Measurements from ENCODE around the gene UBALD1. TPM values are rescaled to one million over a fixed set of nuclear protein-coding genes. Genes with fewer than 3 reads are reported as not detected.
A peak's percentile ranks its signal among the peaks of the same experiment; 100 is the strongest.

Gene UBALD1
- total RNA-seq (2013) = 9.8 TPM
- polyA plus RNA-seq (10 to 100 TPM in 1 of 3 donors, 1 to 10 TPM in 2; 2.2 to 19.2 (median 2.8) TPM), polyA minus RNA-seq (19.2 and 31.3 TPM in 2 replicates), total RNA-seq (4.2 to 14.8 (median 7.7) reads per million in 11 experiments)

GRCh38 chr16:4614571-4615383 is at the start of gene UBALD1:
TSS of gene UBALD1 (minus strand) at chr16:4614888. CDS start at chr16:4614797, 91 bp downstream.
- H3K4me3 ChIP-seq (replicated peaks in 1 of 3; ENCODE audit: low read depth in 2 of 3, low read length in 3 of 3) = peak within 1 kb of the TSS; percentile 61 to 76 (median 64)
- WGBS (ENCODE audit: insufficient coverage) = 10% methylated on average over 100 of the region's 100 CpGs
- intact Hi-C loops (cut with micrococcal nuclease) = loop anchor here in 1 of 2 donors (2.0 to 10.0 kb wide), 4 partner anchors 38 to 197 kb away; partner anchors contain the start of genes CDIP1 and CORO7
- no peaks in the 10 kb centered on the region for H3K9me3 ChIP-seq (replicated peaks in 1 of 2; ENCODE audit: control insufficient read depth in 1 of 2, insufficient read depth in 1 of 2, low read length in 2 of 2)
- peaks cover 0 to 1% of the 10 kb centered on the region in 2 donors for H3K36me3 ChIP-seq (replicated peaks in 1 of 2; ENCODE audit: control insufficient read depth in 1 of 2, insufficient read depth in 2 of 2, low read length in 2 of 2)
- H2AFZ ChIP-seq (ENCODE audit: insufficient read depth, low read depth, low read length, poor library complexity, severe bottlenecking) = peak within 1 kb of the TSS; percentile 87
- H3K27me3 Mint-ChIP-seq (ENCODE audit: low read depth in 3 of 3) = peaks cover 0 to 2% (median 0%) of the 10 kb centered on the region in 3 donors
- TF ChIP-seq, protein P1, sequence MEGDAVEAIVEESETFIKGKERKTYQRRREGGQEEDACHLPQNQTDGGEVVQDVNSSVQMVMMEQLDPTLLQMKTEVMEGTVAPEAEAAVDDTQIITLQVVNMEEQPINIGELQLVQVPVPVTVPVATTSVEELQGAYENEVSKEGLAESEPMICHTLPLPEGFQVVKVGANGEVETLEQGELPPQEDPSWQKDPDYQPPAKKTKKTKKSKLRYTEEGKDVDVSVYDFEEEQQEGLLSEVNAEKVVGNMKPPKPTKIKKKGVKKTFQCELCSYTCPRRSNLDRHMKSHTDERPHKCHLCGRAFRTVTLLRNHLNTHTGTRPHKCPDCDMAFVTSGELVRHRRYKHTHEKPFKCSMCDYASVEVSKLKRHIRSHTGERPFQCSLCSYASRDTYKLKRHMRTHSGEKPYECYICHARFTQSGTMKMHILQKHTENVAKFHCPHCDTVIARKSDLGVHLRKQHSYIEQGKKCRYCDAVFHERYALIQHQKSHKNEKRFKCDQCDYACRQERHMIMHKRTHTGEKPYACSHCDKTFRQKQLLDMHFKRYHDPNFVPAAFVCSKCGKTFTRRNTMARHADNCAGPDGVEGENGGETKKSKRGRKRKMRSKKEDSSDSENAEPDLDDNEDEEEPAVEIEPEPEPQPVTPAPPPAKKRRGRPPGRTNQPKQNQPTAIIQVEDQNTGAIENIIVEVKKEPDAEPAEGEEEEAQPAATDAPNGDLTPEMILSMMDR (IDR thresholded peaks at IDR 0.05) = no peak
- H3K9me3 Mint-ChIP-seq = peaks cover 0 to 1% (median 0%) of the 10 kb centered on the region in 7 donors
- peaks cover 47 to 53% of the 10 kb centered on the region in 2 donors for H3K4me1 ChIP-seq (ENCODE audit: control insufficient read depth in 1 of 2, insufficient read depth in 2 of 2, low read length in 2 of 2)
- H3K4me1 Mint-ChIP-seq = peaks cover 47% of the 10 kb centered on the region
- H3K4me2 ChIP-seq (replicated peaks; ENCODE audit: extremely low read depth, low read length, poor library complexity, severe bottlenecking) = peak within 1 kb of the TSS; percentile 96
- peak within 1 kb of the TSS; percentile 83 to 86 for H3K4me3 Mint-ChIP-seq
- H3K36me3 Mint-ChIP-seq = peaks cover 0 to 2% of the 10 kb centered on the region in 2 donors
- peak within 1 kb of the TSS; percentile 63 to 96 (median 90) for H3K27ac Mint-ChIP-seq
- DNase-seq = peak; percentile 84 to 89 (median 87)
- H3K79me2 ChIP-seq (ENCODE audit: insufficient read depth, low read length) = peaks cover 45% of the 10 kb centered on the region
- H3K27me3 ChIP-seq (ENCODE audit: control insufficient read depth in 2 of 2, insufficient read depth in 2 of 2, low read length in 2 of 2) = no peaks in the 10 kb centered on the region
- H3K9ac ChIP-seq (ENCODE audit: insufficient read depth, low read length, poor library complexity, severe bottlenecking) = peak within 1 kb of the TSS; percentile 85
- H4K20me1 ChIP-seq (ENCODE audit: insufficient read depth, low read length) = peaks cover 44% of the 10 kb centered on the region
- H3K27ac ChIP-seq (ENCODE audit: low read depth in 1 of 2, low read length in 2 of 2) = peak within 1 kb of the TSS; percentile 78 to 89

DNA sequence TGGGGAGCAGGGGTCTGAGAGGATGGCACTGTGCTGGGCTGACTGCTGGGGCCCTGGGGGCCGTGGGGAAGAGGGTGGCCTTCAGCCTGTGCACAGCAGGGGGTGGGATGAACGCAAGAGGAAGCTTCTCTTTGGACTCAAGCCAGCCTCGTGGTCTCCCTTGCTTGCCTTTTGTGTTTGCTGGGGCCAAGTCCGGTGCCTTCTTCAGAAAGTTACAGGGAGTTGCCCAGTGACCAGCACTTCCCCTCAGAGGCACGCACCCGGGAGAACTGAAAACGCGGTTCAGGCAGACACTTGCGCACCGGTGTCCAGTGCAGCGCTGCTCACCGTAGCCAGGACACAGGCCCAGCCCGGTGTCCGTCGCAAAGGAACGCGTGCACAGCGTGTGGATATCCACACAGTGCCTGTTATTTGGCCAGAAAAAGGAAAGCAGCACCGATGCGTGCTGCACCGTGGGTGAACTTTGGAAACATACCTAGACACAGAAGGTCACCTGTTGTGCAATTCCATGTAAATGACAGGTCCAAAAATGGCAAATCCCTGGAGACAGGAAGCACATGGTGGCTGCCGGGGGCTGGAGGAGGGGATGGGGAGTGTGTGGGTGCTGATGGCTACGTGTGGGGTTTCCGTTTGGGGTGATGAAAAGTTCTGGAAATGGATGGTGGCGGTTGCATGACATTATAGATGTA is 49.2 kb upstream of the UBALD1 start:
- Histone ChIP-seq H3K4me2 (replicated peaks; ENCODE audit: extremely low read depth, low read length, poor library complexity, severe bottlenecking) (peak overlapping the region; percentile 58), H3K4me1 (ENCODE audit: control insufficient read depth in 1 of 2, insufficient read depth in 2 of 2, low read length in 2 of 2) (peaks cover 43 to 55% of the 10 kb centered on the region in 2 donors), H3K27ac (ENCODE audit: low read depth in 1 of 2, low read length in 2 of 2) (peak overlapping the region; percentile 88 to 93), H2AFZ (ENCODE audit: insufficient read depth, low read depth, low read length, poor library complexity, severe bottlenecking) (peak overlapping the region; percentile 49), H4K20me1 (ENCODE audit: insufficient read depth, low read length) (peaks cover 27% of the 10 kb centered on the region), H3K9ac (ENCODE audit: insufficient read depth, low read length, poor library complexity, severe bottlenecking) (peak overlapping the region; percentile 64), H3K27me3 (ENCODE audit: control insufficient read depth in 2 of 2, insufficient read depth in 2 of 2, low read length in 2 of 2) (no peaks in the 10 kb centered on the region), H3K9me3 (replicated peaks in 1 of 2; ENCODE audit: control insufficient read depth in 1 of 2, insufficient read depth in 1 of 2, low read length in 2 of 2) (no peaks in the 10 kb centered on the region), H3K36me3 (replicated peaks in 1 of 2; ENCODE audit: control insufficient read depth in 1 of 2, insufficient read depth in 2 of 2, low read length in 2 of 2) (peaks cover 43 to 47% of the 10 kb centered on the region in 2 donors), H3K79me2 (ENCODE audit: insufficient read depth, low read length) (peaks cover 34% of the 10 kb centered on the region), H3K4me3 (replicated peaks in 1 of 3; ENCODE audit: low read depth in 2 of 3, low read length in 3 of 3) (peak overlapping the region in 1 of 3 experiments; percentile 48)
- intact Hi-C loops (cut with micrococcal nuclease) = loop anchor here (2.0 to 5.0 kb wide), 2 partner anchors 17 to 37 kb away; no protein-coding TSS in a partner anchor
- Mint-ChIP-seq H3K4me1 (peaks cover 56% of the 10 kb centered on the region), H3K36me3 (peaks cover 20 to 28% of the 10 kb centered on the region in 2 donors), H3K4me3 (peak overlapping the region; percentile 73 to 89), H3K9me3 (no peaks in the 10 kb centered on the region), H3K27me3 (ENCODE audit: low read depth in 3 of 3) (no peaks in the 10 kb centered on the region), H3K27ac (peak overlapping the region; percentile 93 to 99 (median 98))
- 2% methylated on average over 24 of the region's 25 CpGs for WGBS (ENCODE audit: insufficient coverage)
- DNase-seq = peak; percentile 93 to 98 (median 94)
- TF ChIP-seq, protein P1 (IDR thresholded peaks at IDR 0.05) = peak; percentile 22

Measured in CD14-positive monocyte (primary cell).